ENCODE measurements around the gene SSTR3. TPM values are rescaled to one million over a fixed set of nuclear protein-coding genes. Genes with fewer than 3 reads are reported as not detected.

The SSTR3 gene
- total RNA-seq, 1 donor from 2014 or later = not detected

- Histone ChIP-seq H3K27me3 (ENCODE audit: control insufficient read depth, insufficient read depth, low read length) (no peaks in the 10 kb centered on the region), H3K4me3 (ENCODE audit: low read depth, low read length) (peak overlapping the region; percentile 71), H3K36me3 (ENCODE audit: control insufficient read depth, insufficient read depth, low read length) (no peaks in the 10 kb centered on the region)
- no peak for TF ChIP-seq CTCF (IDR thresholded peaks at IDR 0.05; ENCODE audit: insufficient read depth, low read length, poor library complexity, severe bottlenecking)
- DNase-seq (ENCODE audit: low read depth) = peak; percentile 71
Observed at GRCh38 chr22:37197451-37198257, 14.6 kb downstream of the SSTR3 start.

DNA sequence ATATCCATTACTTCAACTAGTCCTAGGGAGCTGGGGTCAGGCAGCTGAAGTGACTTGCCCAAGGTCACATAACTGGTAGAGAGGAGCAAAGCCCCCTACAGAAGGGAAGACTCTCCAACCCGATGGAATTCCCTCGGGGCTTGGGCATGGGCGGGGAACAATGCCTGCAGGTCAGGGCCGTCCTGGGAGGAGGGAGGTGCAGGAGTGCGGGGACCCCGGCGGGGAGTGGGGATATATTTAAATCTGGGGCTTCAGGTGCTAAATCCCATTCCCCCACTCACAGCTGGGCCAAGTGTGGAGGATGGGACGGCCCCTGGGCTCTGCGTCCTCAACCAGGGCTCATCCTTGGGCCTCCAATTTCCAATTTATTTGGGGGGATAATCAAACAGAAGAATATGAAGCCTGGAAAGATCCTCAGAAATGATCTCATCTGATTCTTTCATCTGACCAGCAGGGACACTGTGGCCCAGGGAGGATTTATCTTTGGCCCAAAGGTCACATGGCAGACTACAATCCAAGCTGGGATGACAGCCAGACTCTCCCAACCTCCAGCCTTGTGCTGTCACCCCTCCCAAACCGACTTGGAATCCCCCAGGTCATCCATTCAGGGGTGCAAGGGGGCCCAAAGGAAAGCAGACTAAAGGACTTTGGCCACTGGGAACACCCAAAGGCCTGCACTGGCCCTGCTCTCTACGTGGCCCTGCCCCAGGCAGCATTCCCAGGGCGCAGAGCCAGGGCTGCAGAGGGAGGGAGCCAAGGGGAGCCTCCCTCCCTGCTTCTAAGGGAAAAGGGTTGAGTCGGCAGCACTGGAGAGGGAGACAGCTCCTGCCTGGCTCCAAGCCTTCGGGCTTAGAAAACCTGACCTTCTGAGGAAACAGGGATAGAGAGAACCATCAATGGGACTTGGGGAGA lies 15.5 kb downstream of the SSTR3 start:
- no peak for DNase-seq (ENCODE audit: low read depth)

DNA sequence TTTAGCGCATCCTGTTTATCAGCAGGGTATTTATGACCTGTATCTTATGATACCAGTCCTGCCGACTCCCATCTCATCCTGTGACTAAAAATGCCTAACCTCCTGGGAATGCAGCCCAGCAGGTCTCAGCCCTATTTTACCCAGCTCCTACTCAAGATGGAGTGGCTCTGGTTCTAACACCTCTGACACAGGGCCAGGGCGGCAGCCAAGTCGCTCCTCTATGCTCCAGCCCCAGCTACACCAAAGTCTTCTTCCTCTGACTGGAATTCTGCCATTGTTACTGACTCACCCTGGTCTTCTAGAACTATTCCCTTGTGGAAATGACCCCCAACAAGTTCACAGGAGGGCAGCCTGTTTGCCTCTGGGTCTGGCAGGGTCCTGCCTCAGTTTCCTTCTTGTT lies 16.4 kb downstream of the SSTR3 start:
- no peak for TF ChIP-seq CTCF (IDR thresholded peaks at IDR 0.05; ENCODE audit: insufficient read depth, low read length, poor library complexity, severe bottlenecking)
- Histone ChIP-seq H3K4me3 (ENCODE audit: low read depth, low read length) (no peak overlapping the region), H3K27me3 (ENCODE audit: control insufficient read depth, insufficient read depth, low read length) (no peaks in the 10 kb centered on the region), H3K36me3 (ENCODE audit: control insufficient read depth, insufficient read depth, low read length) (no peaks in the 10 kb centered on the region)
- no peak for DNase-seq (ENCODE audit: low read depth)

More for the DNA sequence above, 15.5 kb downstream of the SSTR3 start:
- TF ChIP-seq CTCF (IDR thresholded peaks at IDR 0.05; ENCODE audit: insufficient read depth, low read length, poor library complexity, severe bottlenecking) = no peak
- Histone ChIP-seq H3K36me3 (ENCODE audit: control insufficient read depth, insufficient read depth, low read length) (no peaks in the 10 kb centered on the region), H3K27me3 (ENCODE audit: control insufficient read depth, insufficient read depth, low read length) (no peaks in the 10 kb centered on the region), H3K4me3 (ENCODE audit: low read depth, low read length) (no peak overlapping the region)

DNA sequence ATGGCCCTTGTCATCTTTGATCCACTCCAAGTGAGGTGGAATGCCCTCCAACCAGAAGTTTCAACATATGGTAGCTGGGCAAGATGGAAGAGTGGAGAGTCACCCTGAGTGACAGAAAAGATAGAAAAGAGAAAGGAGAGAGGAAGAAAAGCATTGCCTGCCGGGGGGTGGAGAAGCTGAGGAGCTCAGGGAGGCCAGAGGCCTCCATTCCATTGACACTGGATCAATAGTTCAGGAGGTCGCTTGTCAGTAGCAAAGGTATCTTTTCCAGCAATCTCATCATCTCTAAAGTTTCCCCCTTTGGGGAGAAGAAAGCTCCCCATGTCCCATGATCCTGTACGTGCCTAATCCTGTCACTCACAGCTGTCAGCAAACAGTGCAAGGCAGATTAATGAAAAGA lies 17.5 kb downstream of the SSTR3 start:
- no peaks in the 10 kb centered on the region for H3K36me3 ChIP-seq (ENCODE audit: control insufficient read depth, insufficient read depth, low read length)
- H3K27me3 ChIP-seq (ENCODE audit: control insufficient read depth, insufficient read depth, low read length) = no peaks in the 10 kb centered on the region
- H3K4me3 ChIP-seq (ENCODE audit: low read depth, low read length) = no peak overlapping the region
- no peak for DNase-seq (ENCODE audit: low read depth)
- no peak for TF ChIP-seq CTCF (IDR thresholded peaks at IDR 0.05; ENCODE audit: insufficient read depth, low read length, poor library complexity, severe bottlenecking)

GRCh38 chr22:37193629-37194191 lies 18.6 kb downstream of the SSTR3 start:
- no peak for TF ChIP-seq CTCF (IDR thresholded peaks at IDR 0.05; ENCODE audit: insufficient read depth, low read length, poor library complexity, severe bottlenecking)
- Histone ChIP-seq H3K36me3 (ENCODE audit: control insufficient read depth, insufficient read depth, low read length) (no peaks in the 10 kb centered on the region), H3K27me3 (ENCODE audit: control insufficient read depth, insufficient read depth, low read length) (no peaks in the 10 kb centered on the region), H3K4me3 (ENCODE audit: low read depth, low read length) (no peak overlapping the region)
- no peak for DNase-seq (ENCODE audit: low read depth)
